GM20000 (cell line): ENCODE measurements around the gene MYH2.

ENCODE experiments used
- DNase-seq: peaks from one replicate; pipeline ENCODE4 v3.0.0; 2012; ENCODE audit warnings: low spot score
- TF ChIP-seq, protein P1 (sequence below): IDR thresholded peaks from 2 replicates; pipeline ENCODE4 v1.5.1; 2012; ENCODE audit warnings: mild to moderate bottlenecking, control low read depth; ENCODE audit errors: extremely low read depth, missing control alignments

The MYH2 gene

DNA sequence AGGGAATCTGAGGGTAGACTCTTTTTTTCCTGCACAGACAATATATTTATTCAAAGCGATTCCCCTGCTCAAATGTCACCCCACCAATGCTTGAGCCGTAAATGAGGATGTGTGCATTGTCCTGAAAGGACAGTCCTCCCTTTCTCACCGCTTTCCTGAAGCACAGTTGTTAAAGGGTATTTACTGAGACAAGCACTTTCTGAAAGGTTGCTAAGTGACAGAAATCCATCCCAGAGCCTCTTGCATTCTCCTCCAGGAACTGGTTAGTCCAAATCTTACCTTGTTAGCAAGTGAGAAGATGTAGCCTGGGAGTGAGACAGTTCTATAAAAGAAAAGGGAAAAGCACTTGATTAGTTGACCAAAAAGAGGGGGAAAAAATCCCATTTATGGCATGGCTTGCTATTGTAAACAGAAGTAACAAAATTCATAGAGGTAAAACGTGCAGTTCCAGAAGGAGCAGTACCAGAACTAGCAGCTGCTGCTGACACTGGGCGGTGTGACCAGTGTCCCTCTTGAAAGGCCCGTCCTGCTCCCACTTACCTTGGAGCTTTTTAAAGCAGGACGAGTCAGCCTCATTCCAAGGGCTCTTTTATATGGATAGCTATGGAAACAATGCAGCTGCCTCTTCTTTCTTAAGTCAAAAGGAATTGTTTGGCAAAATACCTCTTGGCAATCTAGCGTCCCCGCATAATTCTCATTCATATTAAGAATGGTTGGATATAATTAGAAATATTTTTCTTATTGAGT is at the start of gene MYH2:
MYH2 (minus strand) TSS at position 563 of the 747 bp plus-strand sequence. CDS start 1,738 bp downstream, outside the sequence.
- DNase-seq, result no peak
- TF ChIP-seq, protein P1, sequence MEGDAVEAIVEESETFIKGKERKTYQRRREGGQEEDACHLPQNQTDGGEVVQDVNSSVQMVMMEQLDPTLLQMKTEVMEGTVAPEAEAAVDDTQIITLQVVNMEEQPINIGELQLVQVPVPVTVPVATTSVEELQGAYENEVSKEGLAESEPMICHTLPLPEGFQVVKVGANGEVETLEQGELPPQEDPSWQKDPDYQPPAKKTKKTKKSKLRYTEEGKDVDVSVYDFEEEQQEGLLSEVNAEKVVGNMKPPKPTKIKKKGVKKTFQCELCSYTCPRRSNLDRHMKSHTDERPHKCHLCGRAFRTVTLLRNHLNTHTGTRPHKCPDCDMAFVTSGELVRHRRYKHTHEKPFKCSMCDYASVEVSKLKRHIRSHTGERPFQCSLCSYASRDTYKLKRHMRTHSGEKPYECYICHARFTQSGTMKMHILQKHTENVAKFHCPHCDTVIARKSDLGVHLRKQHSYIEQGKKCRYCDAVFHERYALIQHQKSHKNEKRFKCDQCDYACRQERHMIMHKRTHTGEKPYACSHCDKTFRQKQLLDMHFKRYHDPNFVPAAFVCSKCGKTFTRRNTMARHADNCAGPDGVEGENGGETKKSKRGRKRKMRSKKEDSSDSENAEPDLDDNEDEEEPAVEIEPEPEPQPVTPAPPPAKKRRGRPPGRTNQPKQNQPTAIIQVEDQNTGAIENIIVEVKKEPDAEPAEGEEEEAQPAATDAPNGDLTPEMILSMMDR, result no peak

DNA sequence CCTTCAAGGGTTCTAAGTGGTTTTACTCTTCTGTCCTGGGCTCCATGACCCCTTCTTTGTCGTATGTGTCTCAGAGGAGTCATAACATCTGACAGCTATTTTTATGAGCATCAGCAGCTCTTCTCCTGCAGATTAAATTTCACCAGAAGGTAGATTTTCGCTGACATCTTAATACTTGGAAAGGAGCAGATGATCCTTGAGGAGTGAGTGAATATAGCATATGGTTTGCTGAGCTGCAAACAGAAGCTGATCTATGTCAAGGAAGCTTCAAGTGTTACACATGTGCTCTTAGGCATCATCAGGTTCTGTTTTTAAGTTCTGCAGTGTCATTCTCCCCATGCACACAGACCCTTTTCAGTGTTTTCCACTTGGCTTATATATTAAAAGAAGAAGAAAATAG is 49.2 kb upstream of the MYH2 start:
- DNase-seq, result no peak
- TF ChIP-seq, protein P1, result no peak

DNA sequence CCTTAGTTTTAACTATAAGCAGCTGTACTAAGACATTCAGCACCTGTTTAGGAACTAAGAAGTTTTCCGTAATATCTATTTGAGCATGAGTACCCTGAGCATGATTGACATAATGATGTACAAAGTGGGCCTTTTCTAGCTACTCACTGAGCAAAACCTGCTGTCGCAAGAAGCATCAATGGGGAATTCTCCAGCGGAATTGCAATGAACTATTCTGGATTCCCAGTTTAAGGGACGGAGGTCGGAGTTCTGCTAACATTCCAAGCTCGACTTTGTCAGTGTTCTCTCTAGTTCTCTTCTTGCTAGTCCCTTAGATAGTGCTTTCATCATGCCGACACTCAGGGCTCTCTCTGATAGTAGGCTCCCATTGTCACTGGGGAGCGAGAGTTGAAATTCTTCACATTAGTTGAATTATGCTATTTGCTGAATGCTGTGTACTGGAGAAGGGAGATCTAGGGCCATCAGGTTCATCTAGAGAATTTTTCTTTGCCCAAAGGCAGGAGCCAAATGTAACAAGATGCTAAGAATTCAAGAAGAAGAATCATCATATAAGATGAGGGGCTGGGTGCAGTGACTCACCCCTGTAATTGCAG is 40.2 kb upstream of the MYH2 start:
- TF ChIP-seq, protein P1, result no peak
- no peak for DNase-seq

DNA sequence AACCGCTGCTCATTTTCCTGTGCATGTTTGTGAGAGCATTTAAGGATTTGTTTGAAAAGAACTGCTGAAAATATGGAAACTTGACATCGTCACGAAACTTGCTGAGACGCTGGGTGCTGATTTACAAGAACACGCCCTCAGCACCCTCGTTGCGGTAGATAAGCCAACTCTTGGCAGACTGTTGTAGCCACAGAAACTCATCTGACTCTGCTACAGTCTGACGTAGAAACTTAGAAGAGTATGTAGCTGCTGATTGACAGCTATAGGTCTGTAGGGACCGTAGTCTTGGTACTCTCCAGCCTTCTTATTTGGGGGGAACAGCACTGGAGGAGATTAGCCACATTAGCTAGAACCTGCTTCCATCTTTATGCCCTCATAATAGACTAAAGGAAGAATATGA is 36.1 kb upstream of the MYH2 start:
- DNase-seq, result no peak

DNA sequence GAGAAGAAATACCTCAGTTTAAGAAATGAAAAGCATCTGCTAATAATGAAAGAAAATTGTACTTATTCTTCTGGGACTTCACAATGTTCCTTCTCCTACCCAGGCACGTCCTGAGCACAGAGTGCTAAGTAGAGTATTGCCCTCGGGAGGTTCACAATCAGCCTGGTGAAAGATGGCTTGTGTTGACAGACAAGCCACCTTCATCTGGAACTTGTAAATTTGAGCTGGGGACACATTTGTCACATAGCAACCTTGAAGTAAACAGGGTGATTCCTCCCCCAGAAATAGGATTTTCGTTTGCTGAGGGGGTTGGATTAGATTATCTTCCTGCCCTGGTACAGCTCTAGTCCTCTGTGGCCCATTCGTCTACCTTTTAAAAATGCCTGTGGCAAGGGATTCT is 34.4 kb upstream of the MYH2 start:
- DNase-seq, result no peak
- TF ChIP-seq, protein P1, result no peak

More for the DNA sequence above, 36.1 kb upstream of the MYH2 start:
- TF ChIP-seq, protein P1, result no peak

DNA sequence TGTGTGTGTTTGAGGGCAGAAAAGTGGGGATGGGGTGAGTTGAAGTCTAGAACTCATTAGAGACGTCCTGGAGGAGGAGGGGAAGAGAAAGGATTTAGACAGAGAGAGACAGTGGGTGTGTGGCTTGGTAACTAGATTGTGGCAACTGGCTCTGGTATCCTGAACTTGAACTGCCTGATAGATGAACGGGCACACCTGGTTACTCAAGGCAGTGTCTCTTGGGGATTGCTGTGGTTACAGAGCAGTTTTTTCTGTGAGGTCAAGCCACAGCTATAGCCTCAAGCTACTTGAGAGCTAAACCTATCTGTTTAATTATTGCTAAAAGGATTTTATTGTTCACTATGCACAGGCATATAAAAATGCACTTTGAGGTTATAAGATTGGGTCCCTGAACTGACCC is 29.8 kb upstream of the MYH2 start:
- DNase-seq, result no peak
- TF ChIP-seq, protein P1, result no peak

DNA sequence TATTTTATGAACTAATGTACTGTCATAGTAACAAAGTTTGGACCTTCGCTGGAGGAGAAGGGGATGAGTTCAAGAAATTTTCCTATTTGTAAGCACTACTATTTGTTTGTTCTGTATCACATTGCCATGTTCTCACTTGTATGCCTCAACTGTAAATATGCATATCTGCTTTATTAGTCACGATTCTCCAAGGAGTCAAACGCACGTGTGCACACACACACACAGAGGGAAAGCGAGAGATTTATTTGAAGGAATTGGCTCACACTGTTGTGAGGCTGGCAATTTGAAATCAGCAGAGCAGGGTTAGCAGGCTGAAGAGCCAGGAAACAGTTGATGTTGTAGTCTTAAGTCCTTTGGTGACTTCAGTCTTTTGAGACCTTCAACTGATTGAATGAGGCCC is 24.9 kb upstream of the MYH2 start:
- DNase-seq, result no peak

More for the DNA sequence above, 24.9 kb upstream of the MYH2 start:
- TF ChIP-seq, protein P1, result no peak
